NT2/D1 (cell line): Measurements from ENCODE around the gene IGSF9.

Source experiments
- YY1 ChIP-seq: IDR thresholded peaks from 2 replicates; pipeline ENCODE4 v1.6.1; 2011; ENCODE audit not compliant: insufficient read length, insufficient read depth
- ZNF274 ChIP-seq: IDR thresholded peaks from 2 replicates; pipeline ENCODE4 v1.6.1; 2011; ENCODE audit warnings: mild to moderate bottlenecking, low read depth, low read length

GRCh38 chr1:159974350-159974965, 29.0 kb upstream of the IGSF9 start:
- TF ChIP-seq ZNF274 (no peak), YY1 (no peak)
